ENCODE data around the gene MTOR.
"Not testable (repeated sequence)": the region's sequence is repeated elsewhere in the genome, so short reads cannot be mapped to it uniquely, and the experiment has no call there.

The MTOR gene

DNA sequence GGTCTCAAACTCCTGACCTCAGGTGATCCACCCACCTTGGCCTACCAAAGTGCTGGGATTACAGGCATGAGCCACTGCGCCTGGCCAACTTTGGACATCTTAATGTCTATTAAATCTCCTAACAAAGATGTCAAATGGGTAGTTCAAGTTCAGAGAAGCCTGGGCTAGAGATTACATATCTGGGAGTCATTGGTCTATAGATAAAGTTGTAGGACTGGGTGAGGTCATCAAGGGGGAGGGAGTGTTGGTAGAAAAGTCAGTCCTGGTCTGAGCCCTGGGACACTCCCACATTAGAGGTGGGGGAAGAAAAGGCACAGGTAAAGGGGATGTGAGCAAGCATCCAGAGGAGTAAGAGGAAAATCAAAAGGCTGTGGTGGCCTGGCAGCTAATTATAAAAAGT lies 17.3 kb upstream of the MTOR start:
- Histone ChIP-seq H3K4me1 (ENCODE audit: control insufficient read depth in 1 of 2, insufficient read depth in 2 of 2, low read length in 2 of 2) (peaks cover 0 to 41% of the 10 kb centered on the region in 2 donors), H3K36me3 (ENCODE audit: control insufficient read depth in 1 of 2, insufficient read depth in 2 of 2, low read length in 2 of 2) (peaks cover 0 to 24% of the 10 kb centered on the region in 2 donors), H3K27ac (ENCODE audit: low read length) (no peak overlapping the region), H3K4me3 (ENCODE audit: low read depth in 1 of 2, low read length in 2 of 2) (no peak overlapping the region), H3K27me3 (ENCODE audit: low read depth, low read length) (no peaks in the 10 kb centered on the region), H3K9me3 (ENCODE audit: control insufficient read depth in 1 of 2, low read length in 2 of 2) (no peaks in the 10 kb centered on the region)

DNA sequence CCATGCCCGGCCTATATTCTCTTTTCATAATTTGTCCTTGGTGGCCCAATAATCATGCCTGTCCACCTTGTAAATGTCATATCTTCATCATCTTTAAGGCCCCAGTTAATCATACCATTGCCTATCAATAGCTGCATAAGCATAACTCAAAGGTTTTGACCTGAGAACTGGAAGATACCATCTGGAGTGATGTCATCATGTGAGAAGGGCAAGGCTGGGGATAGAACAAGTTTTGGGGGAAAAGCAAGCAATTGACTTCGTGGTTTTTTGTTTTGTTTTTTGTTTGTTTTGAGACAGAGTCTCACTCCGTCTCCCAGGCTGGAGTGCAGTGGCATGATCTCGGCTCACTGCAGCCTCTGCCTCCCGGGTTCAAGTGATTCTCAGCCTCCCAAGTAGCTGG lies 16.8 kb upstream of the MTOR start:
- Histone ChIP-seq H3K27ac (ENCODE audit: low read length) (no peak overlapping the region), H3K9me3 (ENCODE audit: control insufficient read depth in 1 of 2, low read length in 2 of 2) (no peaks in the 10 kb centered on the region), H3K4me1 (ENCODE audit: control insufficient read depth in 1 of 2, insufficient read depth in 2 of 2, low read length in 2 of 2) (peaks cover 0 to 45% of the 10 kb centered on the region in 2 donors), H3K4me3 (ENCODE audit: low read depth in 1 of 2, low read length in 2 of 2) (no peak overlapping the region), H3K36me3 (ENCODE audit: control insufficient read depth in 1 of 2, insufficient read depth in 2 of 2, low read length in 2 of 2) (peaks cover 0 to 24% of the 10 kb centered on the region in 2 donors), H3K27me3 (ENCODE audit: low read depth, low read length) (no peaks in the 10 kb centered on the region)

DNA sequence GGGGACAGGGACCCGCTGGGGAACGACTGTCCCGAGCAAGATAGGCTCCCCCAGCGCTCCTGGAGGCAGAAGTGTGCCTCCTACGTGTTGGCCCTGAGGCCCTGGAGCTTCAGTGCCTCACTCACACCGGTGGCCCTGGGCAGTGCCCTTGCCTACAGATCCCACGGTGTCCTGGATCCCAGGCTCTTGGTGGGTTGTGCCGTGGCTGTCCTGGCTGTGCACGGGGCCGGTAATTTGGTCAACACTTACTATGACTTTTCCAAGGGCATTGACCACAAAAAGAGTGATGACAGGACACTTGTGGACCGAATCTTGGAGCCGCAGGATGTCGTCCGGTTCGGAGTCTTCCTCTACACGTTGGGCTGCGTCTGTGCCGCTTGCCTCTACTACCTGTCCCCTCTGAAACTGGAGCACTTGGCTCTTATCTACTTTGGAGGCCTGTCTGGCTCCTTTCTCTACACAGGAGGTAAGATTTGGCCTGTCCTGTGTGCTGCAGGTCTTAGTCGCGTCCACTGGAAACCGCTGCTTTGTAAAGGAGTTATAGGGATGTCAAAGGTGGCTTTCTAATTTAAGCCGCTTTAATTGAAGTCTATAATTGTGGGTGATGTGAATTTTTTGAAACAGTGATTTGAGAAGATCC lies 11.4 kb upstream of the MTOR start:
- Histone ChIP-seq H3K9me3 (ENCODE audit: control insufficient read depth in 1 of 2, low read length in 2 of 2) (no peaks in the 10 kb centered on the region), H3K4me3 (ENCODE audit: low read depth in 1 of 2, low read length in 2 of 2) (peak overlapping the region; percentile 87 to 91), H3K27me3 (ENCODE audit: low read depth, low read length) (no peaks in the 10 kb centered on the region), H3K36me3 (ENCODE audit: control insufficient read depth in 1 of 2, insufficient read depth in 2 of 2, low read length in 2 of 2) (peaks cover 0 to 8% of the 10 kb centered on the region in 2 donors), H3K4me1 (ENCODE audit: control insufficient read depth in 1 of 2, insufficient read depth in 2 of 2, low read length in 2 of 2) (peaks cover 0 to 30% of the 10 kb centered on the region in 2 donors), H3K27ac (ENCODE audit: low read length) (peak overlapping the region; percentile 78)

DNA sequence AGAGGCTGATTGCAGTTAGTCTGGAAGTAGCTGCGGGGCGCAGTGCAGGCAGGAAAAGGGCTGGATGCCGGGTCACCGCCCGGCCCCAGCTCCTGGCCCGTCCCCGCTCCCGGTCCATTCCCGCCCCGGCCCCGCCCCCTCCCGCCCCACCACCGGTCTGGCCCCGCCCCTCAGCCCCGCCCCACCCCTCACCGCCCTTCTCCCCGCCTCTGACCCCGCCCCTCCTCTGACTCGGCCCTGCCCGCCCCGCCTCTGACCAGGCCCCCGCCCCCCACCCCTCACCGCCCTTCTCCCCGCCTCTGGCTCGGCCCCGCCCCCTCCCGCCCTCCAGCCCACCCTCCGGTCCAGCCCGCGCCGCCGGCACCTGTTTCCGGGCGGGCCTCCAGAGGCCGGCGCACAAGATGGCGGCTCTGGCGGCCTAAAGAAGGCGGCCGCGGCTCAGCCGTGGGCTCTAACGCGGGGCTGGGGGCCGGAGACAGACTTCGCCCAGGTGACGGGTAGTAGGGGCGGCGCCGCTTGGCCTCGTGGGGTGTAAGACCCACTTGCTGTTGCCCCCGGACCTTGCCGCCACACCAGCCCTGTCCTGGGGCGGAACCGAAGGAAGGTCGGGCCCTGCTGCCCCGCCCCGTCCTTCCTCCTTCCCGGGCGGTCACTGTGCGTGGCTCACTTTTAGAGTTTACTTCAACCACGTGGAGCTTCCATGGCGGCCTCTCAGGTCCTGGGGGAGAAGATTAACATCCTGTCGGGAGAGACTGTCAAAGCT lies 10.7 kb upstream of the MTOR start, which contains the start of gene UBIAD1:
Gene UBIAD1 (plus strand): TSS at position 367 of the 763 bp plus-strand sequence. CDS start 334 bp downstream, at position 701.
- H3K9me3 ChIP-seq (ENCODE audit: control insufficient read depth in 1 of 2, low read length in 2 of 2) = no peaks in the 10 kb centered on the region
- H3K27me3 ChIP-seq (ENCODE audit: low read depth, low read length) = no peaks in the 10 kb centered on the region
- peak within 1 kb of the TSS; percentile 78 for H3K27ac ChIP-seq (ENCODE audit: low read length)

DNA sequence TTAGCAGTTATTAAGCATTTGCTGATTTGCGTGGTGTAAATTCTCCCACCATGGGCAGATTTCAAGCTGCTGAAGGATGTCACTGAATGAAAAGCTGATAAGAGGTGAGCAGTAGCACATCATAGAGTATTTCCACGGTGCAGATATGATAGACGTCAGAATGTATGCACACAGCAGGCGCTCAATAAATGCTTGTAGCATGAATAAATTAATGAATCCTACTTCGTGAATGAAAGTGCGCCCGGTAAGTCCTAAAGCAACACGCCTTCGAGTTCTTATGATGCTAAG lies 10.1 kb upstream of the MTOR start:
- Histone ChIP-seq H3K27me3 (ENCODE audit: low read depth, low read length) (no peaks in the 10 kb centered on the region), H3K4me1 (ENCODE audit: control insufficient read depth in 1 of 2, insufficient read depth in 2 of 2, low read length in 2 of 2) (peaks cover 0 to 30% of the 10 kb centered on the region in 2 donors), H3K36me3 (ENCODE audit: control insufficient read depth in 1 of 2, insufficient read depth in 2 of 2, low read length in 2 of 2) (peaks cover 0 to 5% of the 10 kb centered on the region in 2 donors), H3K9me3 (ENCODE audit: control insufficient read depth in 1 of 2, low read length in 2 of 2) (no peaks in the 10 kb centered on the region), H3K27ac (ENCODE audit: low read length) (peak overlapping the region; percentile 49), H3K4me3 (ENCODE audit: low read depth in 1 of 2, low read length in 2 of 2) (peak overlapping the region; percentile 39 to 49)

More for the DNA sequence above, 10.7 kb upstream of the MTOR start, which contains the start of gene UBIAD1:
- Histone ChIP-seq H3K4me1 (ENCODE audit: control insufficient read depth in 1 of 2, insufficient read depth in 2 of 2, low read length in 2 of 2) (peaks cover 0 to 30% of the 10 kb centered on the region in 2 donors), H3K36me3 (ENCODE audit: control insufficient read depth in 1 of 2, insufficient read depth in 2 of 2, low read length in 2 of 2) (peaks cover 0 to 5% of the 10 kb centered on the region in 2 donors), H3K4me3 (ENCODE audit: low read depth in 1 of 2, low read length in 2 of 2) (peak within 1 kb of the TSS; percentile 87 to 91)

DNA sequence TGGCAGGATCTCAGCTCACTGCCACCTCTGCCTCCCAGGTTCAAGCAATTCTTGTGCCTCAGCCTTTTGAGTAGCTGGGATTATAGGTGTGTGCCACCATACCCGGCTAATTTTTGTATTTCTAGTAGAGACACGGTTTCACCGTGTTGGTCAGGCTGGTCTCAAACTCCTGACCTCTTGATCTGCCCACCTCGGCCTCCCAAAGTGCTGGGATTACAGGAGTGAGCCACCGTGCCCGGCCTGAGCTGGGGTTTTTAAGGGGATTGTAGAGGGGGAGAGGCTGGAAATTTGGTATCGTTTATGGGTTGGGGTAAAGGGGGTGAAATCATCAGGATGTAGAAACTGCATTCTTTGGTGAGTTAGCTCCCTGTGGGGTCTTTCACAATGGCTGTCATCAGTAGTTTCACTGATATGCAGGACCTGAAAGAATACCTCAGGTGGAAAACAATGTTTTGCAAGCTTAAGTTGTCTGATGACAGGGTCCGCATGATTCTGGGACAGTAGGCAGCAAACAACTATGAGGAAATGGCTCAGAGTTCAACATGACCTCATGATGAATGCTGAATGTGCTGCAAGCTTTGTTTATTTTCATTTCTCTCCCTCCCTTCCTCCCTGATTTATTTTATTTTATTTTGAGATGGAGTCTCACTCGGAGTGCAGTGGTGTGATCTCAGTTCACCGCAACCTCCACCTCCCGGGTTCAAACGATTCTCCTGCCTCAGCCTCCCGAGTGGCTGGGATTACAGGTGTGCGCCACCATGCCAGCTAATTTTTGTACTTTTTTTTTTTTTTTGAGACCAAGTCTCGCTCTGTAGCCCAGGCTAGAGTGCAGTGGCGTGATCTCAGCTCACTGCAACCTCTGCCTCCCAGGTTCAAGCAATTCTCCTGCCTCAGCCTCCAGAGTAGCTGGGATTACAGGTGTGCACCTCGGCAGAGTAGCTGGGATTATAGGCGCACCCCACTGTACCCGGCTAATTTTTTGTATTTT lies 5.3 kb upstream of the MTOR start:
- not testable (repeated sequence) for H3K9me3 ChIP-seq (ENCODE audit: control insufficient read depth in 1 of 2, low read length in 2 of 2); H3K27me3 ChIP-seq (ENCODE audit: low read depth, low read length); H3K27ac ChIP-seq (ENCODE audit: low read length); H3K4me3 ChIP-seq (ENCODE audit: low read depth in 1 of 2, low read length in 2 of 2); H3K4me1 ChIP-seq (ENCODE audit: control insufficient read depth in 1 of 2, insufficient read depth in 2 of 2, low read length in 2 of 2); H3K36me3 ChIP-seq (ENCODE audit: control insufficient read depth in 1 of 2, insufficient read depth in 2 of 2, low read length in 2 of 2)

DNA sequence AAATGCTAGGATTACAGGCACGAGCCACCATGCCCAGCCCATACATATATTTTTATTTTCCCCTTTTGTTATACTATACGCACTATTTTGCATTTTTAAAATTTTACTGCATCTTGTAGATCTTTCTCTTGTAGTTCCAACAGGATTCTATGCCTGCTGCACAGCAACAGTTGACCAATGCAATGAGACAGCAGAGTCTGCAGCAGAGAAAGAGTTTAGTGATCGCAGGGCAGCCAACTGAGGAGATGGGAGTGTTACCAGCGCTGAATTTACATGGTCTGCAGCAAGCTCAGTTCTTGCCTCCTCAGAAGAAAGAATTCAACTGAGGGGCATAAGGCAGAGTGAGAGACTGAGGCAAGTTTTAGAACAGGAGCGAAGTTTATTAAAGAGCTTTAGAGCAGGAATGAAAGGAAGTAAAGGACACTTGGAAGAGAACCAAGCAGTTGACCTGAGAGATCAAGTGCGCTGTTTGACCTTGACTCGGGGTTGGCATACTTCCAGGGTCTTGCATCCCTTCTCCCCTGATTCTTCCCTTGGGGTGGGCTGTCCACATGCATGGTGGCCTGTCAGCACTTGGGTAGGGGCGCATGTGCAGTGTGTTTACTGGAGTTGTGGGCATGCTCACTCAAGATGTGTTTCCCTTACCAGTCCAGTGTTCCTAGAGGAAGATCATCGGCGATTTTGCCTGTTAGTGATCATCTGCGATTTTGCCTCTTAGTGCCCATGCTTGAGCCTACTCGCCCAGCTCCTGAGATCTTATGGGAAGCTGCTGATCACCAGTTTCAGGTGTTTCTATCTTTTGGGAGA lies 4.1 kb upstream of the MTOR start:
- Histone ChIP-seq H3K27ac (ENCODE audit: low read length) (no peak overlapping the region), H3K4me3 (ENCODE audit: low read depth in 1 of 2, low read length in 2 of 2) (no peak overlapping the region), H3K9me3 (ENCODE audit: control insufficient read depth in 1 of 2, low read length in 2 of 2) (no peaks in the 10 kb centered on the region), H3K36me3 (ENCODE audit: control insufficient read depth in 1 of 2, insufficient read depth in 2 of 2, low read length in 2 of 2) (no peaks in the 10 kb centered on the region), H3K4me1 (ENCODE audit: control insufficient read depth in 1 of 2, insufficient read depth in 2 of 2, low read length in 2 of 2) (peaks cover 2 to 11% of the 10 kb centered on the region in 2 donors), H3K27me3 (ENCODE audit: low read depth, low read length) (no peaks in the 10 kb centered on the region)

DNA sequence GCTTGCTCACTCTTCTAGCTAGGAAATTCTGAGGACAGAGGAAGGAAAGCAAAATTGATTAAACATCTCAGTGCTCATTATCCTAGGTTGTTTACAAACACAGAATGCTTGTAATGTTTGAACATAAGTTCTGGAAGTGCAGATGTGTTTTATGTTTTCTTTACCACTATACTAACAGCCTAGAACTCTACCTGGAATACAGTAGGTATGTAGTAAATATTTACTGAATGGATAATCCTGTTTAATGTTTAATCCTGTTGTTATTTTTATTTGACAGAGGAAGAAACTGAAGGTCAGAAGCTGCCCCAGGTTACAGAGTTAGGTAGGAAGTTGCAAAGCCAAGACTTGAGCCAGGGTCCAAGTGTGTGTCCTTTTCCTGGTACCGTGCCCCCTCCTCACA lies 6.1 kb downstream of the MTOR start:
- Histone ChIP-seq H3K4me1 (ENCODE audit: control insufficient read depth in 1 of 2, insufficient read depth in 2 of 2, low read length in 2 of 2) (peaks cover under 1 to 7% of the 10 kb centered on the region in 2 donors), H3K4me3 (ENCODE audit: low read depth in 1 of 2, low read length in 2 of 2) (no peak overlapping the region), H3K27ac (ENCODE audit: low read length) (no peak overlapping the region), H3K9me3 (ENCODE audit: control insufficient read depth in 1 of 2, low read length in 2 of 2) (no peaks in the 10 kb centered on the region), H3K27me3 (ENCODE audit: low read depth, low read length) (no peaks in the 10 kb centered on the region), H3K36me3 (ENCODE audit: control insufficient read depth in 1 of 2, insufficient read depth in 2 of 2, low read length in 2 of 2) (peaks cover 52 to 75% of the 10 kb centered on the region in 2 donors)

DNA sequence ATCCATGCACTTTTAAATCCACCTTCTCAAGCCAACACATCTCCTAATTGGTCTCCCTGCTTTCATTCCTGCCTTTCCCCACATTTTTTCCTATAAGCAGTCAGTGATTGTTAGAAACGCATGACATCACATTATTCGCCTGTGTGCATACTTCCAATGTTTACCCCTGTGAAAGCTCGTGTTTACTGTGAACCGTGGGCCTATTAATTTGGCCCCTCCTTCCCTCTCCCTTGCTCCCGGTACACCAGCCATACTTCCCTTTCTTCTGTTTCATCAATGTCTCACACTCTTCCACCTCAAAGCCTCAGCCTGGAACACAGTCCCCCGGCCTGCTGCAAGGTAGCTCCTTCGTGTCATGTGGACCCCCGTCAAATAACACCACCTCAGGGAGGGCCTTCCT lies 9.1 kb downstream of the MTOR start:
- Histone ChIP-seq H3K4me3 (ENCODE audit: low read depth in 1 of 2, low read length in 2 of 2) (no peak overlapping the region), H3K27ac (ENCODE audit: low read length) (no peak overlapping the region), H3K4me1 (ENCODE audit: control insufficient read depth in 1 of 2, insufficient read depth in 2 of 2, low read length in 2 of 2) (no peaks in the 10 kb centered on the region), H3K27me3 (ENCODE audit: low read depth, low read length) (no peaks in the 10 kb centered on the region), H3K9me3 (ENCODE audit: control insufficient read depth in 1 of 2, low read length in 2 of 2) (no peaks in the 10 kb centered on the region), H3K36me3 (ENCODE audit: control insufficient read depth in 1 of 2, insufficient read depth in 2 of 2, low read length in 2 of 2) (peaks cover 42 to 78% of the 10 kb centered on the region in 2 donors)

DNA sequence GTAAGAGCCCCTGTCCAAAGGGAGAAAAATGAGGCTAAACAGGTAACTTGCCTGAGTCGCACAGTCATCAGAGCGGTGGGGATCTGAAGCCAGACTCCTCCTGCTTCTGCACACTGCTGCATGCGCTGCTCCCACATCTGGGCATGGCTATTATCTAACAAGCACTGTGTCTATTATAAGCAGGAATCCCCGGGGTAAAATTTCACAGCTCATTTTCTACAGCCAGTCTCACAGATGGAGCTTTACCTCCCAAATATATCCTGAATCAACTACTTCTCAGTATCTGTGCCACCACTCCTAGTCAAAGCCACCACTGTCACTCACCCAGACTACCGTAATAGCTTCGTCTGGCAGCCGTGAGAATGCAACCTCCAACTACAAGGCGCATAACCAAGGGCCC lies 9.8 kb downstream of the MTOR start:
- Histone ChIP-seq H3K4me1 (ENCODE audit: control insufficient read depth in 1 of 2, insufficient read depth in 2 of 2, low read length in 2 of 2) (no peaks in the 10 kb centered on the region), H3K9me3 (ENCODE audit: control insufficient read depth in 1 of 2, low read length in 2 of 2) (no peaks in the 10 kb centered on the region), H3K36me3 (ENCODE audit: control insufficient read depth in 1 of 2, insufficient read depth in 2 of 2, low read length in 2 of 2) (peaks cover 44 to 77% of the 10 kb centered on the region in 2 donors), H3K27ac (ENCODE audit: low read length) (no peak overlapping the region), H3K4me3 (ENCODE audit: low read depth in 1 of 2, low read length in 2 of 2) (no peak overlapping the region), H3K27me3 (ENCODE audit: low read depth, low read length) (no peaks in the 10 kb centered on the region)
